Panc1 (cell line): Measurements from ENCODE around the gene NRP2. TPM values are rescaled to one million over a fixed set of nuclear protein-coding genes. Genes with fewer than 3 reads are reported as not detected.

Source experiments
- ATAC-seq: fragments of 200-7000 bp; cut with Tn5 transposase; 2 replicates; pipeline ENCODE4 v1.9.1; 2020; ENCODE audit warnings: mild to moderate bottlenecking, moderate library complexity
- BruUV-seq: library from RNA; stranded (reverse); fragments of 400-500 nt; replicated peaks from 2 replicates; lab custom pipeline; 2021; lab: Mats Ljungman, UMichigan
- CTCF ChIA-PET: fragments of 300-600 bp; sonication (Branson Sonifier 250); formaldehyde crosslinking; loops from one replicate; lab custom pipeline; 2022; ENCODE audit warnings: antibody characterized with exemption; lab: Charles Lee
- POLR2A ChIA-PET: fragments of 300-600 bp; sonication (Branson Sonifier 250); formaldehyde crosslinking; loops from one replicate; lab custom pipeline; 2022; ENCODE audit warnings: antibody characterized with exemption; lab: Charles Lee
- DNase-seq: peaks from one replicate; pipeline ENCODE4 v3.0.0-alpha.2; 2010; ENCODE audit warnings: low read depth, low spot score
- H3K27ac ChIP-seq: 2 replicates; pipeline ENCODE4 v1.5.1; 2011; ENCODE audit warnings: mild to moderate bottlenecking, low read length, inconsistent platforms
- H3K27me3 ChIP-seq: fragments of 200-500 bp; sonication (Bioruptor generic); 2 replicates; pipeline ENCODE4 v1.6.0; 2014; ENCODE audit warnings: low read length, inconsistent platforms; ENCODE audit not compliant: control insufficient read depth, insufficient read depth
- H3K36me3 ChIP-seq: fragments of 200-500 bp; sonication (Bioruptor generic); 2 replicates; pipeline ENCODE4 v1.5.1; 2014; ENCODE audit warnings: inconsistent platforms, mild to moderate bottlenecking, low read length, moderate library complexity; ENCODE audit not compliant: control insufficient read depth, insufficient read depth
- H3K4me1 ChIP-seq: 2 replicates; pipeline ENCODE4 v1.5.1; 2011; ENCODE audit warnings: inconsistent platforms, mild to moderate bottlenecking, low read length, moderate library complexity; ENCODE audit not compliant: control insufficient read depth, insufficient read depth
- H3K4me3 ChIP-seq, 2 experiments: 2 replicates each; pipeline ENCODE4 v1.5.1; 2011 to 2012; ENCODE audit warnings: low read depth in 2 of 2, low read length in 2 of 2, mild to moderate bottlenecking in 2 of 2, inconsistent platforms in 1 of 2, moderate library complexity in 1 of 2
- H3K9me3 ChIP-seq: fragments of 200-500 bp; sonication (Bioruptor generic); 2 replicates; pipeline ENCODE4 v1.5.1; 2014; ENCODE audit warnings: low read depth, mild to moderate bottlenecking, inconsistent platforms, low read length, moderate library complexity; ENCODE audit not compliant: control insufficient read depth, insufficient read depth
- CTCF ChIP-seq: fragments of 450-650 bp; IDR thresholded peaks from 2 replicates; pipeline ENCODE4 v1.5.1; 2017; ENCODE audit warnings: mild to moderate bottlenecking
- POLR2AphosphoS5 ChIP-seq: IDR thresholded peaks from 2 replicates; pipeline ENCODE4 v1.6.1; 2012; ENCODE audit warnings: mild to moderate bottlenecking, low read depth, low read length, moderate library complexity
- REST ChIP-seq, 2 experiments: IDR thresholded peaks; 2 replicates each; pipeline ENCODE4 v1.6.1; 2011 to 2012; ENCODE audit warnings: low read depth in 2 of 2, control low read depth in 1 of 2, low read length in 1 of 2, mild to moderate bottlenecking in 1 of 2, moderate library complexity in 1 of 2; ENCODE audit not compliant: insufficient read depth in 1 of 2
- SIN3A ChIP-seq: IDR thresholded peaks from 2 replicates; pipeline ENCODE4 v1.6.1; 2012; ENCODE audit warnings: low read depth, mild to moderate bottlenecking, low read length, moderate library complexity, borderline replicate concordance; ENCODE audit not compliant: insufficient read depth
- TCF7L2 ChIP-seq: IDR thresholded peaks from 2 replicates; pipeline ENCODE4 v1.6.1; 2011; ENCODE audit warnings: mild to moderate bottlenecking, low read depth, low read length, inconsistent platforms
- in situ Hi-C: cut with HindIII; loops from 2 replicates; pipeline ENCODE4 v1.10.0; 2016; ENCODE audit warnings: low sequenced_read_pairs, low pct_unique_long_range_greater_than_20kb
- intact Hi-C: fragments of 100-400 bp; cut with micrococcal nuclease; formaldehyde crosslinking; loops from one replicate; pipeline ENCODE4 v1.10.0; 2022; ENCODE audit not compliant: unreplicated experiment
- total RNA-seq: library from RNA; stranded (reverse); gene quantifications from one replicate; pipeline ENCODE4 v1.2.1, GENCODE V29; 2021; ENCODE audit not compliant: unreplicated experiment

NRP2 gene
- total RNA-seq, 1 experiment from 2014 or later: 6.7 TPM

GRCh38 chr2:205657579-205657978 lies 24.7 kb upstream of the NRP2 start:
- no peak for ATAC-seq
- ChIA-PET CTCF (no interaction called here), POLR2A (no interaction called here)
- intact Hi-C loops: no loop called here
- Histone ChIP-seq H3K4me1 (no peaks in the 10 kb centered on the region), H3K27me3 (no peaks in the 10 kb centered on the region; the same call in 1 of the 2 replicates), H3K9me3 (no peaks in the 10 kb centered on the region), H3K4me3 (no peak overlapping the region), H3K27ac (no peak overlapping the region), H3K36me3 (no peaks in the 10 kb centered on the region)
- TF ChIP-seq SIN3A: no peak
- TF ChIP-seq POLR2AphosphoS5: no peak
- no peak for TF ChIP-seq REST (IDR thresholded peaks at IDR 0.05; ENCODE audit: insufficient read depth in 1 of 2, low read depth in 2 of 2, low read length in 1 of 2)
- no peak for TF ChIP-seq TCF7L2
- TF ChIP-seq CTCF: no peak
- BruUV-seq: no TSS peak
- in situ Hi-C loops: no loop called here
- DNase-seq: no peak

- H3K27ac ChIP-seq: no peak overlapping the region
- no peaks in the 10 kb centered on the region for H3K4me1 ChIP-seq
- BruUV-seq: no TSS peak
- H3K27me3 ChIP-seq: no peaks in the 10 kb centered on the region; the same call in 1 of the 2 replicates
- DNase-seq: no peak
- H3K36me3 ChIP-seq: no peaks in the 10 kb centered on the region
- ChIA-PET POLR2A (no interaction called here), CTCF (no interaction called here)
- H3K9me3 ChIP-seq: no peaks in the 10 kb centered on the region
- TF ChIP-seq CTCF: no peak
- no peak for TF ChIP-seq TCF7L2
- no peak for TF ChIP-seq POLR2AphosphoS5
- TF ChIP-seq REST (IDR thresholded peaks at IDR 0.05; ENCODE audit: insufficient read depth in 1 of 2, low read depth in 2 of 2, low read length in 1 of 2): no peak
- no peak for TF ChIP-seq SIN3A
- intact Hi-C loops (no loop called here), in situ Hi-C loops (no loop called here)
- no peak for ATAC-seq
- no peak overlapping the region for H3K4me3 ChIP-seq
These were observed 24.2 kb upstream of the NRP2 start for GRCh38 chr2:205658068-205658467.
